Lower leg skin (tissue), 4 donors: ENCODE data around the gene PSMG4. TPM values are rescaled to one million over a fixed set of nuclear protein-coding genes. Genes with fewer than 3 reads are reported as not detected.

Source experiments
- DNase-seq, 2 donors: peaks; one replicate each; pipeline ENCODE4 v3.0.0-alpha.2; 2019; ENCODE audit warnings: low spot score in 2 of 2
- H3K4me3 ChIP-seq: fragments of 200-600 bp; sonication (generic); 2 replicates; pipeline ENCODE4 v1.5.1; 2017; ENCODE audit warnings: mild to moderate bottlenecking, low read depth; ENCODE audit not compliant: poor library complexity, severe bottlenecking
- POLR2A ChIP-seq, 2 donors: fragments of 450-650 bp; IDR thresholded peaks; one replicate each; pipeline ENCODE4 v1.6.1; 2016 to 2017; ENCODE audit warnings: antibody characterized with exemption in 2 of 2, mild to moderate bottlenecking in 1 of 2, moderate library complexity in 1 of 2
- WGBS, 2 donors: methylation state at CpG; one replicate each; pipeline ENCODE4 v1.1.5; 2018; 5-methylcytosine and 5-hydroxymethylcytosine counted together
- intact Hi-C: fragments of 100-400 bp; cut with DNase I; formaldehyde crosslinking; loops from one replicate; pipeline ENCODE4 v1.15.0; 2023; ENCODE audit warnings: low total_unique reads
- total RNA-seq, 4 donors: library from RNA; depleted of rRNA; stranded (reverse); fragments of >200 nt; gene quantifications; one replicate each; pipeline ENCODE4 v1.1.0, GENCODE V29; 2016
- TF ChIP-seq, protein P1 (sequence below), 3 donors: fragments of 450-650 bp; IDR thresholded peaks; one replicate each; pipeline ENCODE4 v1.5.1; 2016; ENCODE audit warnings: antibody characterized with exemption in 3 of 3, mild to moderate bottlenecking in 3 of 3, moderate library complexity in 2 of 3

PSMG4 gene
- total RNA-seq, 4 donors from 2014 or later = 16.2 to 22.1 (median 19.1) TPM

DNA sequence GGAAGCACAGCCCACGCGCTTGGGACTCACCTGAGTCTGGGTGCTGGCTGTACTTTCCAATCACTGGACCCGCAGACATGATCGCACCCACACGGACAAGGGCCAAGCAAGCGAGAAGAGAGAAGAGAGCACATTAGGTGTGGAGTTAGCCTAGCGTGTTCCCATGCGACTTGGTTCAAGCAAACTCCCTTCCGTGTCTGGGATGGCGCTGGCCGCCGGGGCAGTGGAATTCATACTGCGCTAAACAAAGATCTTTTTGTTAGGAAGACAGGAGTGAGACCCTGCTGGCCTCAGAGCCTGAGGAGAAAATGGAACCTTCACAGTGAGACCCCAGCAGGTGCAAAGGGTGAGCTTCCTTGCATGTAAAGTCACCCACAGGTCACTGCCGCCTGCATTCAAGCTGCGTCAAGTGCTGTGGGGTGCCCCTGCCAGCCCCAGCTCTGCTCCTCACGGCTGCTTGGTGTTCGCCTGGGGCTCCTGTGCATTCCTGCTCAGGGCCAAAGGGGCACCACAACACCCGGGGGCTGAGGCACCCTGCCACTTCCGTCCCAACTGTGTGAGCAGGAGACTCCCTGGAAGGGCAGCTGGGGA lies 26.4 kb downstream of the PSMG4 start:
- 91 to 94% methylated on average over 19 of the region's 19 CpGs for WGBS, 2 donors
- no peak for TF ChIP-seq POLR2A (IDR thresholded peaks at IDR 0.05)
- TF ChIP-seq, protein P1, sequence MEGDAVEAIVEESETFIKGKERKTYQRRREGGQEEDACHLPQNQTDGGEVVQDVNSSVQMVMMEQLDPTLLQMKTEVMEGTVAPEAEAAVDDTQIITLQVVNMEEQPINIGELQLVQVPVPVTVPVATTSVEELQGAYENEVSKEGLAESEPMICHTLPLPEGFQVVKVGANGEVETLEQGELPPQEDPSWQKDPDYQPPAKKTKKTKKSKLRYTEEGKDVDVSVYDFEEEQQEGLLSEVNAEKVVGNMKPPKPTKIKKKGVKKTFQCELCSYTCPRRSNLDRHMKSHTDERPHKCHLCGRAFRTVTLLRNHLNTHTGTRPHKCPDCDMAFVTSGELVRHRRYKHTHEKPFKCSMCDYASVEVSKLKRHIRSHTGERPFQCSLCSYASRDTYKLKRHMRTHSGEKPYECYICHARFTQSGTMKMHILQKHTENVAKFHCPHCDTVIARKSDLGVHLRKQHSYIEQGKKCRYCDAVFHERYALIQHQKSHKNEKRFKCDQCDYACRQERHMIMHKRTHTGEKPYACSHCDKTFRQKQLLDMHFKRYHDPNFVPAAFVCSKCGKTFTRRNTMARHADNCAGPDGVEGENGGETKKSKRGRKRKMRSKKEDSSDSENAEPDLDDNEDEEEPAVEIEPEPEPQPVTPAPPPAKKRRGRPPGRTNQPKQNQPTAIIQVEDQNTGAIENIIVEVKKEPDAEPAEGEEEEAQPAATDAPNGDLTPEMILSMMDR (IDR thresholded peaks at IDR 0.05) = no peak
- H3K4me3 ChIP-seq = no peak overlapping the region
- DNase-seq = no peak
- intact Hi-C loops = loop anchor here (10.0 kb wide), 2 partner anchors 170 to 700 kb away; partner anchors contain the start of gene SLC22A23

DNA sequence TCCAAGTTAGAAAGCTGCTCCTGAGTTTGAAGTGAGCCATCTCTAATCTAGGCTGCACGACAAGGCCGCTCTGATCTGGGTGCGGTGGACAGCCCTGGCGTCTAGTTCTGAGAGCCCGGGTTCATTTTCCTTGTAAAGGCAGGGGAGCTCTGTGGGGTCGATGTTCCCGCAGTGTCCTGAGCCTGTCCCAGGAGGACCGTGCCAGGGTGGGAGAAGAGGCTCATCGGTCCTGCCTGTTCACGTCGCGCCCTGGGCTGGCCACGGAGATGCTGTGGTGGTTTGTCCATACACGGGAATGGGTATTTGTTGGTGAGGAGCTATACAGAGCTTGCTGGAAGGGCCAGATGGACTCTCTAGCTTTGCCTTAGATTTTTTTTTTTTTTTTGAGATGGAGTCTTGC lies 27.0 kb downstream of the PSMG4 start:
- WGBS, 2 donors = 87 to 91% methylated on average over 14 of the region's 14 CpGs
- no peak for TF ChIP-seq POLR2A (IDR thresholded peaks at IDR 0.05)
- TF ChIP-seq, protein P1 (IDR thresholded peaks at IDR 0.05) = no peak
- DNase-seq = no peak
- intact Hi-C loops = loop anchor here (10.0 kb wide), 2 partner anchors 169 to 699 kb away; partner anchors contain the start of gene SLC22A23
- H3K4me3 ChIP-seq = no peak overlapping the region

DNA sequence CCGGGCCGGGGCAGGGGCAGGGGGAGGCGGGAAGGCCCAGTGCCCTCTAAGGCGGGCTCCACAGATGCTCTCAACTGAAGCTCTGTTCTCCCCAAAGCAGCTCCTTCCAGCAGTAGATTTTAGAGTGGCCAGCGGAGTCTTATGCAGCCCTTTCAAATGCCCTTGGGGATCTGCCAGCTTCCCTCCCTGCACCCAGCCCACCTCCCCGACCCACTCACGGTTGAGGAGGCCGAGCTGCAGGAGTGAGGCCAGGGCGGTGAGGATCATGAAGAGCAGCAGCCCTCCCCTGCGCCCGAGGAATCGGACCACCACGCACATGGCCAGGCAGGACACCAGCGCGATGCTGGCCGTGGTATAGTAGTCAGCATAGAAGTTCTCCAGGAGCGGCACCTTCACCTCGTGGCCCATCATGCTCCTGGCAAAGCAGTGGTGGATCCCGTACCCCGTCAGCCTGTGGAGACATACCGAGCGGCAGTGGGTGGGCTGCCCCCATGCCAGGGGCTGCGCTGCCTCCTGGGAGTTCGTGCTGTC lies 28.0 kb downstream of the PSMG4 start:
- no peak overlapping the region for H3K4me3 ChIP-seq
- TF ChIP-seq, protein P1 (IDR thresholded peaks at IDR 0.05) = no peak
- no peak for TF ChIP-seq POLR2A (IDR thresholded peaks at IDR 0.05)
- intact Hi-C loops = loop anchor here (10.0 kb wide), 2 partner anchors 168 to 698 kb away; partner anchors contain the start of gene SLC22A23
- 93% methylated on average over 23 to 24 of the region's 24 CpGs for WGBS, 2 donors
- peak in 1 of 2 donors; percentile 80 for DNase-seq

DNA sequence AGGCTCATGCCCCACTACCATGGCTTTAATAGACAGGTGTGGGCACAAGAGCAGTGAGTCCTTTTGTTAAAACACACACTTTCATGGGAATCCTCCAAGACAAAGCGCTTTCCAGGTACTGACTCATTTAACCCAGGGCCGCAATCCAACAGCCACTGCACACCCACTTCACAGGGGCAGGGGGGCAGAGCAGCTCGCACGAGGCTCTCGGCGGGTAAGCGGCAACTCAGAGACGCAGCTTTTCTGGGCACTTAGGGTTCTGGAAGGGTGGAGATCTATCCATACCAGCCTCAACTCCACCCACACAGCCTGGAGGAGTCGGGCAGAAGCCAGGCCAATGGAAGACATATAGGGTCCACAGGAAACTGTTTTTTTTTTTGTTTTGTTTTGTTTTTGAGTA lies 28.6 kb downstream of the PSMG4 start:
- DNase-seq = peak in 1 of 2 donors; percentile 28
- no peak overlapping the region for H3K4me3 ChIP-seq
- 40 to 47% methylated on average over 8 to 9 of the region's 9 CpGs for WGBS, 2 donors
- TF ChIP-seq, protein P1 (IDR thresholded peaks at IDR 0.05) = no peak
- TF ChIP-seq POLR2A (IDR thresholded peaks at IDR 0.05) = no peak
- intact Hi-C loops = loop anchor here (10.0 kb wide), 2 partner anchors 167 to 697 kb away; partner anchors contain the start of gene SLC22A23

DNA sequence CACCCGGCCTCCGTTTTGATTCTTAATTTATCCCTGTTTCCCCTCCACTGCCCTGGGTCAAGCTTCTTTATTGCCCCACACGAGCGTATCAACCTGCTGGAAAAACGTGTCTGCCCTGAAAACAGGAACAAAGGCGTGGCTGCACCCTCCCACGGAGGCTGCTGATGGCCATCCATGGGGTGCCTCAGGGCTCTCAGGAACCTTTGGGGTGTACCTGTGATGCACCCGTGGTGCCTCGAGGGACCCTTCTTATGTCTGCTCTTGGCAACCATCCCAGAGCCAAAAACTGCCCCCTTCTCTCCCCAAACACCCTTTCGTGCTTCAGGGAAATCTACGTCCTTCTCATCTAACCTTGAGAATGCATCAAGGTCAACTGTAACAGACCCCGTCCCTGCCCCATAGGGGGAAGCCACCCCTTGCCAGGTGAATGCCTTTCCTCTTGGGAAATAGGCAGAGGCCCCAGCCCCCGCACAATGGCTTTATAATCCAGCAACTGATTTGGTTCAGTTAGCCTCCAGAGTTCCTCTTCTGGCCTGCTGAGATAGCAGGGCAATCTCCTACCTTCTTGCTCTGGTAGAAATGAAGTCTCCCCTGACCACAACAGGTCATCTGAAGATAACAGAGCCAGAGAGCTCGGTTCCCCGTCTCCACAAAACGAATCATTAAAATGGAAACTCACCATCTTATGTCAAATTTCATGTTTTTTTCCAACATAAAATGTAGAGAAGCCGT lies 29.4 kb downstream of the PSMG4 start:
- peak in 1 of 2 donors; percentile 60 for DNase-seq
- intact Hi-C loops = loop anchor here (10.0 kb wide), 2 partner anchors 167 to 697 kb away; partner anchors contain the start of gene SLC22A23
- TF ChIP-seq, protein P1 (IDR thresholded peaks at IDR 0.05) = no peak
- no peak for TF ChIP-seq POLR2A (IDR thresholded peaks at IDR 0.05)
- WGBS, 2 donors = 70 to 76% methylated on average over 17 of the region's 17 CpGs
- H3K4me3 ChIP-seq = no peak overlapping the region
